Transverse colon (tissue), 4 donors: ENCODE data around the gene EXOC3L4. TPM values are rescaled to one million over a fixed set of nuclear protein-coding genes. Genes with fewer than 3 reads are reported as not detected.
A peak's percentile ranks its signal among the peaks of the same experiment; 100 is the strongest.

Experiments
- DNase-seq: peaks from one replicate; pipeline ENCODE4 v3.0.0-alpha.2; 2019
- H3K27ac ChIP-seq, 4 donors: fragments of 200-600 bp; sonication (generic); 2 replicates each; pipeline ENCODE4 v1.5.1; 2016 to 2018; ENCODE audit warnings: inconsistent platforms in 4 of 4
- H3K27me3 ChIP-seq: fragments of 200-600 bp; sonication (generic); 2 replicates; pipeline ENCODE4 v1.5.1; 2017; ENCODE audit warnings: inconsistent platforms
- H3K36me3 ChIP-seq, 4 donors: fragments of 200-600 bp; sonication (generic); 2 replicates each; pipeline ENCODE4 v1.5.1; 2017 to 2019; ENCODE audit warnings: inconsistent platforms in 4 of 4
- H3K4me1 ChIP-seq, 4 donors: fragments of 200-600 bp; sonication (generic); 2 replicates each; pipeline ENCODE4 v1.5.1; 2017 to 2020; ENCODE audit warnings: inconsistent platforms in 4 of 4
- H3K4me3 ChIP-seq, 4 donors: fragments of 200-600 bp; sonication (generic); 1 replicate in 1 of 4; 2 replicates in 3 of 4; pipeline versions ENCODE4 v1.5.1 to v1.6.1; 2017 to 2019; ENCODE audit warnings: inconsistent platforms in 4 of 4
- H3K9me3 ChIP-seq, 2 donors: fragments of 200-600 bp; sonication (generic); 2 replicates each; pipeline ENCODE4 v1.5.1; 2017 to 2019; ENCODE audit warnings: inconsistent platforms in 2 of 2
- CTCF ChIP-seq, 5 experiments: fragments of 200-600 bp in 3 of 5; fragments of 450-650 bp in 2 of 5; sonication (generic) in 3 of 5; IDR thresholded peaks; 1 replicate in 2 of 5; 2 replicates in 3 of 5; pipeline ENCODE4 v1.5.1; 2016 to 2017; ENCODE audit warnings: antibody characterized with exemption in 5 of 5, inconsistent platforms in 3 of 5, mild to moderate bottlenecking in 2 of 5, moderate library complexity in 1 of 5
- EP300 ChIP-seq: sonication (generic); formaldehyde crosslinking; IDR thresholded peaks from one replicate; pipeline ENCODE4 v1.6.1; 2017; ENCODE audit warnings: antibody characterized with exemption, low read depth
- POLR2A ChIP-seq: fragments of 450-650 bp; IDR thresholded peaks from one replicate; pipeline ENCODE4 v1.6.1; 2016; ENCODE audit warnings: antibody characterized with exemption, mild to moderate bottlenecking, moderate library complexity
- POLR2AphosphoS5 ChIP-seq, 3 donors: sonication (generic); formaldehyde crosslinking; IDR thresholded peaks; one replicate each; pipeline ENCODE4 v1.6.1; 2016; ENCODE audit warnings: antibody characterized with exemption in 3 of 3
- WGBS, 2 donors: methylation state at CpG; one replicate each; pipeline ENCODE4 v1.1.5; 2018; ENCODE audit warnings: low coverage in 1 of 2; 5-methylcytosine and 5-hydroxymethylcytosine counted together
- in situ Hi-C, 4 donors: fragments of 200-750 bp; cut with MboI; loops; one replicate each; pipeline versions ENCODE4 v1.15.0 to v1.15.1; 2017; ENCODE audit warnings: low sequenced_read_pairs in 3 of 4, low pct_ligation_motif_present in 1 of 4, low pct_unique_long_range_greater_than_20kb in 1 of 4
- intact Hi-C: fragments of 100-400 bp; cut with DNase I; formaldehyde crosslinking; loops from one replicate; pipeline ENCODE4 v1.15.1; 2023; ENCODE audit warnings: low total_unique reads
- total RNA-seq, 4 donors: library from RNA; depleted of rRNA; stranded (reverse); fragments of >200 nt; gene quantifications; one replicate each; pipeline ENCODE4 v1.1.0, GENCODE V29; 2016

EXOC3L4 gene
- total RNA-seq, 4 donors from 2014 or later = 15.2 to 49.0 (median 30.3) TPM

GRCh38 chr14:103064436-103064835 lies 30.1 kb upstream of the EXOC3L4 start:
- WGBS, 2 donors = 80 to 88% methylated on average over 1 to 4 of the region's 4 CpGs

GRCh38 chr14:103064978-103065377 lies 29.5 kb upstream of the EXOC3L4 start:
- Histone ChIP-seq H3K4me1 (peaks cover 5 to 29% (median 12%) of the 10 kb centered on the region in 4 donors), H3K9me3 (no peaks in the 10 kb centered on the region), H3K27me3 (no peaks in the 10 kb centered on the region), H3K4me3 (no peak overlapping the region), H3K27ac (no peak overlapping the region), H3K36me3 (no peaks in the 10 kb centered on the region)
- 84 to 100% methylated on average over 1 to 12 of the region's 12 CpGs for WGBS, 2 donors
- in situ Hi-C loops = no loop called here
- no peak for DNase-seq
- TF ChIP-seq POLR2AphosphoS5 (IDR thresholded peaks at IDR 0.05) = no peak
- intact Hi-C loops = no loop called here

More at GRCh38 chr14:103064436-103064835, 30.1 kb upstream of the EXOC3L4 start:
- no peaks in the 10 kb centered on the region for H3K36me3 ChIP-seq
- no peaks in the 10 kb centered on the region for H3K9me3 ChIP-seq
- H3K4me1 ChIP-seq = peaks cover 5 to 29% (median 12%) of the 10 kb centered on the region in 4 donors
- DNase-seq = no peak
- intact Hi-C loops (no loop called here), in situ Hi-C loops (no loop called here)
- TF ChIP-seq CTCF (IDR thresholded peaks at IDR 0.05) (no peak), EP300 (no peak), POLR2A (no peak), POLR2AphosphoS5 (IDR thresholded peaks at IDR 0.05) (no peak)
- no peak overlapping the region for H3K4me3 ChIP-seq
- no peaks in the 10 kb centered on the region for H3K27me3 ChIP-seq
- H3K27ac ChIP-seq = no peak overlapping the region

DNA sequence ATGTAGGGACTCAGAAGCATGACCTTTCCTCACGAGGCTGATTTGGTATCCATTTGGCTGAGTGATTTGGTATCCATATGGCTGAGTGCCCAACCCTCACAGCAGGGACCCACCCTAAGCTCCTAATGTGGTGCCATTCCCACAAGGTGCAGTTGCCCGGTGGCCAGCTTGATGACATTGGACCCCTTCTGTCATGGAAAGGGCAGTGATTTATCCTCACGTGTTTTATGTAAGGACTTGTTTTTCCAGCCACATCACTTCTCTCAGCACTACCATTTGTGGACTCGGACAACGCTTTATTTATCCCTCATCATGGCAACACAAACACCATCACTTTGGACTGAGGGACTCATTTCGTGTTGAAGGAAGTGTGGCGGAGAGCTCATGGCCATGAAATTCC lies 28.7 kb upstream of the EXOC3L4 start:
- peak overlapping the region in 1 of 4 donors; percentile 86 for H3K27ac ChIP-seq
- in situ Hi-C loops (no loop called here), intact Hi-C loops (no loop called here)
- DNase-seq = no peak
- H3K27me3 ChIP-seq = no peaks in the 10 kb centered on the region
- TF ChIP-seq POLR2A (no peak), POLR2AphosphoS5 (IDR thresholded peaks at IDR 0.05) (no peak), CTCF (IDR thresholded peaks at IDR 0.05) (no peak), EP300 (no peak)
- no peaks in the 10 kb centered on the region for H3K9me3 ChIP-seq
- WGBS, 2 donors = 81% methylated on average over 7 of the region's 7 CpGs; no CpG with 5 or more reads in 1 of the 2 donors
- peaks cover 7 to 32% (median 14%) of the 10 kb centered on the region in 4 donors for H3K4me1 ChIP-seq
- H3K4me3 ChIP-seq = no peak overlapping the region
- H3K36me3 ChIP-seq = no peaks in the 10 kb centered on the region

DNA sequence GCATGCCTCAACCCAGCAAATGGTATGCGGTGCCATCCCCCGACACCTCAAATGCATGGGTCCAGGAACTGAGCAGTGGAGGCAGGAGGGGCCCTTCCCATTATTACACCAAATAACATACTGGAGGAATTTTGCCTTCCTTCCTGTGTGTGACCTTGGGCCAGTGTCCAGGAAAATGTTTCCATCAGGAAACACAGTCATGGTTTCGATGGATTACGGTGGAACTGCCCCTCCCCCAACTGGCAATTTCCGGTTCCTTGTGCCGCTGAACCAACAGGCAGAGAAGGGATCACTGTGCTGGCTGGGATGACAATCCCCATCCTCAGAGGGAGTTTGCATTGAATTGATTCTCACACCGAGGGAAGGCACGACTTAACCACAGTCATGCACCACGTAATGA lies 28.1 kb upstream of the EXOC3L4 start:
- in situ Hi-C loops = no loop called here
- no peak for DNase-seq
- H3K9me3 ChIP-seq = no peaks in the 10 kb centered on the region

More for the DNA sequence above, 28.1 kb upstream of the EXOC3L4 start:
- no peak for TF ChIP-seq POLR2AphosphoS5 (IDR thresholded peaks at IDR 0.05)
- TF ChIP-seq CTCF (IDR thresholded peaks at IDR 0.05) = no peak
- no peak for TF ChIP-seq POLR2A
- TF ChIP-seq EP300 = no peak
- Histone ChIP-seq H3K27me3 (no peaks in the 10 kb centered on the region), H3K36me3 (no peaks in the 10 kb centered on the region), H3K4me1 (peaks cover 12 to 38% (median 19%) of the 10 kb centered on the region in 4 donors), H3K4me3 (no peak overlapping the region), H3K27ac (peak overlapping the region; percentile 74 to 86 (median 82))
- WGBS, 2 donors = 65 to 69% methylated on average over 6 to 9 of the region's 9 CpGs
- intact Hi-C loops = no loop called here
